ENCODE measurements around the gene FAR1.

FAR1 gene

GRCh38 chr11:13775471-13775870, 107.0 kb downstream of the FAR1 start:
- Histone ChIP-seq H3K4me1 (ENCODE audit: low read depth, poor library complexity, severe bottlenecking) (no peaks in the 10 kb centered on the region), H3K27ac (no peak overlapping the region), H2AFZ (ENCODE audit: low read depth) (no peak overlapping the region), H3K4me2 (no peak overlapping the region), H3K36me3 (ENCODE audit: insufficient read depth) (no peaks in the 10 kb centered on the region), H3K27me3 (ENCODE audit: insufficient read depth, low read depth) (no peaks in the 10 kb centered on the region), H3K79me2 (ENCODE audit: insufficient read depth, low read depth) (no peaks in the 10 kb centered on the region), H4K20me1 (ENCODE audit: insufficient read depth) (no peaks in the 10 kb centered on the region), H3K4me3 (IDR thresholded peaks at IDR 0.05; ENCODE audit: insufficient read depth, low read depth, low read length) (no peak overlapping the region), H3K9ac (no peak overlapping the region)
- TF ChIP-seq CTCF (conservative IDR thresholded peaks at IDR 0.05; ENCODE audit: low read depth, low read length) = no peak

- no peaks in the 10 kb centered on the region for H3K4me1 ChIP-seq (ENCODE audit: low read depth, poor library complexity, severe bottlenecking)
- H3K9ac ChIP-seq = no peak overlapping the region
- H2AFZ ChIP-seq (ENCODE audit: low read depth) = no peak overlapping the region
- no peaks in the 10 kb centered on the region for H4K20me1 ChIP-seq (ENCODE audit: insufficient read depth)
- TF ChIP-seq CTCF (conservative IDR thresholded peaks at IDR 0.05; ENCODE audit: low read depth, low read length) = no peak
- no peaks in the 10 kb centered on the region for H3K79me2 ChIP-seq (ENCODE audit: insufficient read depth, low read depth)
- no peaks in the 10 kb centered on the region for H3K27me3 ChIP-seq (ENCODE audit: insufficient read depth, low read depth)
- H3K4me3 ChIP-seq (IDR thresholded peaks at IDR 0.05; ENCODE audit: insufficient read depth, low read depth, low read length) = no peak overlapping the region
- H3K4me2 ChIP-seq = no peak overlapping the region
- H3K27ac ChIP-seq = no peak overlapping the region
- H3K36me3 ChIP-seq (ENCODE audit: insufficient read depth) = no peaks in the 10 kb centered on the region
Observed at GRCh38 chr11:13776134-13776815, 107.8 kb downstream of the FAR1 start.

- no peaks in the 10 kb centered on the region for H3K79me2 ChIP-seq (ENCODE audit: insufficient read depth, low read depth)
- no peak overlapping the region for H3K4me2 ChIP-seq
- no peak for TF ChIP-seq CTCF (conservative IDR thresholded peaks at IDR 0.05; ENCODE audit: low read depth, low read length)
- no peak overlapping the region for H3K27ac ChIP-seq
- H2AFZ ChIP-seq (ENCODE audit: low read depth) = no peak overlapping the region
- no peak overlapping the region for H3K9ac ChIP-seq
- no peak overlapping the region for H3K4me3 ChIP-seq (IDR thresholded peaks at IDR 0.05; ENCODE audit: insufficient read depth, low read depth, low read length)
- no peaks in the 10 kb centered on the region for H3K4me1 ChIP-seq (ENCODE audit: low read depth, poor library complexity, severe bottlenecking)
- H3K27me3 ChIP-seq (ENCODE audit: insufficient read depth, low read depth) = no peaks in the 10 kb centered on the region
- no peaks in the 10 kb centered on the region for H3K36me3 ChIP-seq (ENCODE audit: insufficient read depth)
- no peaks in the 10 kb centered on the region for H4K20me1 ChIP-seq (ENCODE audit: insufficient read depth)
Observed at GRCh38 chr11:13777341-13777985, 109.0 kb downstream of the FAR1 start.

- Histone ChIP-seq H3K36me3 (ENCODE audit: insufficient read depth) (no peaks in the 10 kb centered on the region), H4K20me1 (ENCODE audit: insufficient read depth) (no peaks in the 10 kb centered on the region), H3K27ac (no peak overlapping the region), H3K27me3 (ENCODE audit: insufficient read depth, low read depth) (no peaks in the 10 kb centered on the region), H3K4me1 (ENCODE audit: low read depth, poor library complexity, severe bottlenecking) (no peaks in the 10 kb centered on the region), H3K79me2 (ENCODE audit: insufficient read depth, low read depth) (no peaks in the 10 kb centered on the region), H3K4me2 (no peak overlapping the region), H3K9ac (no peak overlapping the region), H2AFZ (ENCODE audit: low read depth) (no peak overlapping the region), H3K4me3 (IDR thresholded peaks at IDR 0.05; ENCODE audit: insufficient read depth, low read depth, low read length) (no peak overlapping the region)
- TF ChIP-seq CTCF (conservative IDR thresholded peaks at IDR 0.05; ENCODE audit: low read depth, low read length) = no peak
Observed at GRCh38 chr11:13778345-13778744, 109.9 kb downstream of the FAR1 start.
